Astrocyte (in vitro differentiated cells and primary cell): ENCODE results near the gene SGCA. TPM values are rescaled to one million over a fixed set of nuclear protein-coding genes. Genes with fewer than 3 reads are reported as not detected.

ENCODE experiments used
- DNase-seq: peaks from one replicate; pipeline ENCODE4 v3.0.0-alpha.2; 2010; ENCODE audit warnings: low read depth
- FAIRE-seq: peaks from 2 replicates; lab custom pipeline; 2011; peaks lifted over from hg19 to GRCh38; lab: Jason Lieb, UNC
- H2AFZ ChIP-seq: 2 replicates; pipeline ENCODE4 v1.6.0; 2012; ENCODE audit warnings: low read depth, low read length, inconsistent platforms
- H3K27ac ChIP-seq: 2 replicates; pipeline ENCODE4 v1.5.1; 2011; ENCODE audit warnings: low read depth, low read length, inconsistent platforms
- H3K27me3 ChIP-seq: 2 replicates; pipeline ENCODE4 v1.6.0; 2011; ENCODE audit warnings: low read length, inconsistent platforms; ENCODE audit not compliant: insufficient read depth
- H3K36me3 ChIP-seq: 2 replicates; pipeline ENCODE4 v1.5.1; 2011; ENCODE audit warnings: low read length, inconsistent platforms; ENCODE audit not compliant: insufficient read depth
- H3K4me1 ChIP-seq: 2 replicates; pipeline ENCODE4 v1.5.1; 2011; ENCODE audit warnings: low read length, inconsistent platforms; ENCODE audit not compliant: insufficient read depth
- H3K4me2 ChIP-seq: 2 replicates; pipeline ENCODE4 v1.6.0; 2012; ENCODE audit warnings: low read length, inconsistent platforms
- H3K4me3 ChIP-seq: 2 replicates; pipeline ENCODE4 v1.5.1; 2011; ENCODE audit warnings: low read depth, mild to moderate bottlenecking, low read length, inconsistent platforms; ENCODE audit not compliant: insufficient read depth
- H3K79me2 ChIP-seq: 2 replicates; pipeline ENCODE4 v1.6.0; 2012; ENCODE audit warnings: mild to moderate bottlenecking, low read length, inconsistent platforms; ENCODE audit not compliant: insufficient read depth
- H3K9ac ChIP-seq: 2 replicates; pipeline ENCODE4 v1.6.0; 2012; ENCODE audit warnings: mild to moderate bottlenecking, low read length, inconsistent platforms
- H3K9me3 ChIP-seq: 2 replicates; pipeline ENCODE4 v1.5.1; 2012; ENCODE audit warnings: low read depth, mild to moderate bottlenecking, low read length, inconsistent platforms; ENCODE audit not compliant: insufficient read depth
- H4K20me1 ChIP-seq: 2 replicates; pipeline ENCODE4 v1.6.0; 2012; ENCODE audit warnings: low read length, inconsistent platforms; ENCODE audit not compliant: insufficient read depth
- H3K27ac Mint-ChIP-seq: one replicate; pipeline ENCODE4 v1.8.0; 2021; ENCODE audit warnings: mild to moderate bottlenecking, mixed read lengths; ENCODE audit not compliant: unreplicated experiment
- H3K27me3 Mint-ChIP-seq: one replicate; pipeline ENCODE4 v1.8.0; 2021; ENCODE audit warnings: low read depth, mixed read lengths; ENCODE audit not compliant: unreplicated experiment
- H3K36me3 Mint-ChIP-seq: one replicate; pipeline ENCODE4 v1.8.0; 2021; ENCODE audit warnings: low read depth, mixed read lengths; ENCODE audit not compliant: unreplicated experiment
- H3K4me1 Mint-ChIP-seq: one replicate; pipeline ENCODE4 v1.8.0; 2021; ENCODE audit warnings: low read depth, mixed read lengths; ENCODE audit not compliant: unreplicated experiment
- H3K4me3 Mint-ChIP-seq: one replicate; pipeline ENCODE4 v1.8.0; 2021; ENCODE audit warnings: mild to moderate bottlenecking, moderate library complexity, mixed read lengths; ENCODE audit not compliant: unreplicated experiment
- H3K9me3 Mint-ChIP-seq: one replicate; pipeline ENCODE4 v1.8.0; 2021; ENCODE audit warnings: mild to moderate bottlenecking, mixed read lengths; ENCODE audit not compliant: unreplicated experiment
- EZH2 ChIP-seq: IDR thresholded peaks from 2 replicates; pipeline ENCODE4 v1.6.1; 2012; ENCODE audit warnings: mild to moderate bottlenecking, low read length, inconsistent platforms; ENCODE audit not compliant: insufficient read depth
- total RNA-seq: library from RNA; stranded (reverse); gene quantifications from 2 replicates; pipeline ENCODE4 v1.2.1, GENCODE V29; 2021
- TF ChIP-seq, protein P1 (sequence below): IDR thresholded peaks from 2 replicates; pipeline ENCODE4 v1.5.1; 2011; ENCODE audit warnings: low read depth, mild to moderate bottlenecking, inconsistent platforms, low read length, moderate library complexity; ENCODE audit not compliant: insufficient read depth

SGCA gene
- total RNA-seq, 1 donor from 2014 or later: 0.32 TPM

GRCh38 chr17:50180620-50181019, 14.8 kb downstream of the SGCA start:
- no peak for TF ChIP-seq EZH2
- TF ChIP-seq, protein P1, sequence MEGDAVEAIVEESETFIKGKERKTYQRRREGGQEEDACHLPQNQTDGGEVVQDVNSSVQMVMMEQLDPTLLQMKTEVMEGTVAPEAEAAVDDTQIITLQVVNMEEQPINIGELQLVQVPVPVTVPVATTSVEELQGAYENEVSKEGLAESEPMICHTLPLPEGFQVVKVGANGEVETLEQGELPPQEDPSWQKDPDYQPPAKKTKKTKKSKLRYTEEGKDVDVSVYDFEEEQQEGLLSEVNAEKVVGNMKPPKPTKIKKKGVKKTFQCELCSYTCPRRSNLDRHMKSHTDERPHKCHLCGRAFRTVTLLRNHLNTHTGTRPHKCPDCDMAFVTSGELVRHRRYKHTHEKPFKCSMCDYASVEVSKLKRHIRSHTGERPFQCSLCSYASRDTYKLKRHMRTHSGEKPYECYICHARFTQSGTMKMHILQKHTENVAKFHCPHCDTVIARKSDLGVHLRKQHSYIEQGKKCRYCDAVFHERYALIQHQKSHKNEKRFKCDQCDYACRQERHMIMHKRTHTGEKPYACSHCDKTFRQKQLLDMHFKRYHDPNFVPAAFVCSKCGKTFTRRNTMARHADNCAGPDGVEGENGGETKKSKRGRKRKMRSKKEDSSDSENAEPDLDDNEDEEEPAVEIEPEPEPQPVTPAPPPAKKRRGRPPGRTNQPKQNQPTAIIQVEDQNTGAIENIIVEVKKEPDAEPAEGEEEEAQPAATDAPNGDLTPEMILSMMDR: no peak
- H3K27me3 Mint-ChIP-seq: no peaks in the 10 kb centered on the region
- peaks cover 25% of the 10 kb centered on the region for H3K36me3 Mint-ChIP-seq
- peaks cover 18% of the 10 kb centered on the region for H3K36me3 ChIP-seq
- H3K4me2 ChIP-seq: no peak overlapping the region
- H3K4me3 ChIP-seq: no peak overlapping the region
- H3K9ac ChIP-seq: peak overlapping the region; percentile 53
- peaks cover 70% of the 10 kb centered on the region for H3K4me1 Mint-ChIP-seq
- H2AFZ ChIP-seq: no peak overlapping the region
- peaks cover 35% of the 10 kb centered on the region for H3K4me1 ChIP-seq
- H3K27ac ChIP-seq: peak overlapping the region; percentile 100
- no peaks in the 10 kb centered on the region for H3K27me3 ChIP-seq
- DNase-seq (no peak), FAIRE-seq (no peak)
- H3K27ac Mint-ChIP-seq: peak overlapping the region; percentile 98
- H3K4me3 Mint-ChIP-seq: peak overlapping the region; percentile 58
- peaks cover 4% of the 10 kb centered on the region for H3K79me2 ChIP-seq
- peaks cover 42% of the 10 kb centered on the region for H4K20me1 ChIP-seq
- peaks cover 3% of the 10 kb centered on the region for H3K9me3 Mint-ChIP-seq
- no peaks in the 10 kb centered on the region for H3K9me3 ChIP-seq

- Mint-ChIP-seq H3K4me3 (peak overlapping the region; percentile 58), H3K36me3 (peaks cover 26% of the 10 kb centered on the region), H3K27me3 (no peaks in the 10 kb centered on the region), H3K4me1 (peaks cover 67% of the 10 kb centered on the region), H3K9me3 (peaks cover 3% of the 10 kb centered on the region), H3K27ac (peak overlapping the region; percentile 98)
- H3K9me3 ChIP-seq: no peaks in the 10 kb centered on the region
- H3K27ac ChIP-seq: peak overlapping the region; percentile 100
- H3K36me3 ChIP-seq: peaks cover 23% of the 10 kb centered on the region
- no peak overlapping the region for H3K4me3 ChIP-seq
- no peaks in the 10 kb centered on the region for H3K27me3 ChIP-seq
- H3K4me1 ChIP-seq: peaks cover 38% of the 10 kb centered on the region
- H2AFZ ChIP-seq: no peak overlapping the region
- peaks cover 48% of the 10 kb centered on the region for H4K20me1 ChIP-seq
- TF ChIP-seq, protein P1: no peak
- TF ChIP-seq EZH2: no peak
- no peak overlapping the region for H3K4me2 ChIP-seq
- no peak for DNase-seq
- H3K79me2 ChIP-seq: peaks cover 4% of the 10 kb centered on the region
- no peak for FAIRE-seq
- H3K9ac ChIP-seq: peak overlapping the region; percentile 53
These were observed 15.3 kb downstream of the SGCA start for GRCh38 chr17:50181144-50181543.
